RPMI7951 (cell line): Measurements from ENCODE around the gene SLC6A19. TPM values are rescaled to one million over a fixed set of nuclear protein-coding genes. Genes with fewer than 3 reads are reported as not detected.

Source experiments
- DNase-seq: peaks from one replicate; pipeline ENCODE4 v3.0.0-alpha.2; 2012; ENCODE audit warnings: low read depth
- total RNA-seq: library from RNA; depleted of rRNA; stranded (reverse); fragments of >200 nt; shearing (Covaris generic); gene quantifications from 2 replicates; pipeline ENCODE4 v1.2.3, GENCODE V29; 2014

Gene SLC6A19
- total RNA-seq, 1 experiment from 2014 or later = not detected

DNA sequence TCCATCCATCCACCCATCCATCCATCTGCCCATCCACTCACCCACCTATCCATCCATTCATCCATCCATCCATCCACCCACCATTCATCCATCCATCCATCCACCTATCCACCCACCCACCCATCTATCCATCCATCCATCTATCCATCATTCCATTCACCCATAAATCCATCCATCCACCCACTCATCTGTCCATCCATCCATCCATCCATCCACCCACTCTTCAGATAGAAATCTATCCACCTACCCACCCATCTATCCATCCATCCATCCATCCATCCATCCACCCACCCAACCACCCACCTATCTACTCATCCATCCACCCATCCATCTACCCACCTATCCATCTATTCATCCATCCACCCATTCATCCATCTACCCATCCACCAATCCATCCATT is 35.0 kb upstream of the SLC6A19 start:
- no peak for DNase-seq

- peak; percentile 45 for DNase-seq
Observed at GRCh38 chr5:1167361-1167727, 34.1 kb upstream of the SLC6A19 start.

GRCh38 chr5:1167728-1168709 is 33.4 kb upstream of the SLC6A19 start:
- DNase-seq = peak; percentile 76

DNA sequence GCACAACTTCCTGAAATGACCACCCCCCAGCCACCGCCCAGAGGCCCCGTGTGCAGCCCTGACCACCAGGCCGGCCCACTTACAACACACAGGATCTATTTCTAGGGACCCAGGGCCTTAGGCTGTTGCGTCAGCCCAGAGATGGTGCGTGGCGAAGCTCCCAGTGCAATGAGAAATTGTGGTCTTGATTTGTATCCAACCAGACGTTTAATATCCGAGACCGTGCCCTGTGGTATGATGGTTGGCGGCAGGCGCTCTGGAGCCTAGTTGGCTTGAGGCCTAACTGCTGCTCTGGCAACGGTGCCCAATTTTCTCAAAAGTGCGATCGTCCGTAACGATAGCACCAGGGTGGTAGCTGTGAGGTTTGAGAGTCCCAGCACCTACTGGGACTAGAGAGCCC is 32.6 kb upstream of the SLC6A19 start:
- DNase-seq = peak; percentile 86

GRCh38 chr5:1169211-1170115 is 31.9 kb upstream of the SLC6A19 start:
- DNase-seq = no peak

DNA sequence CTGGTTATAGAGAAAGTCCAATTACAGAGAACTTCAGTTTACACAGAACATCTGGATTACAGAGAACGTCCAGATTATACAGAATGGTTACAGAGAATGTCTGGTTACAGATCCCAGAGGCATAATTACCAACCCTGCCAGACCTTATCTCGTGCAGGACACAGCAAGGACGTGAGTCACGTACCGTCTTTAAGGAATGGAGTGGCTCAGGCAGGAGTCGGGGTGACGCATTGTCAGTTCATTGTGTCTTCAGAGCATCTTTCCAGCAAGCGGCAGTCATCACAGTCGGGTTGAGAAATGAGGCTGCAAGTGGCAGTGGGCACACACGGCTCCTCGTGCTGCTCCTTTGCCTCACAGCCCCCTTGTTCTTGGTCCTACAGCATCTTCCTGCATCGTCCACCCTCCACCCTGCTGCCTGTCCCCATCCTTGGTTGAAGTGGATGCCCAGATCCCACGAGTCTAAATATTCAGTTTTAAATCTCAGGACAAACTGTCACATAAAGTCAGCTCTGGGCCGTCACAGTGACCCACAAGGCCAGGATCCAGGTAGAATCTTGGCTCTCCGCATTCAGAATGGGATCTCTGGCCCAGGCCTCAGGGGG is 30.0 kb upstream of the SLC6A19 start:
- DNase-seq = peak; percentile 92

GRCh38 chr5:1172007-1172581 is 29.3 kb upstream of the SLC6A19 start:
- DNase-seq = no peak

DNA sequence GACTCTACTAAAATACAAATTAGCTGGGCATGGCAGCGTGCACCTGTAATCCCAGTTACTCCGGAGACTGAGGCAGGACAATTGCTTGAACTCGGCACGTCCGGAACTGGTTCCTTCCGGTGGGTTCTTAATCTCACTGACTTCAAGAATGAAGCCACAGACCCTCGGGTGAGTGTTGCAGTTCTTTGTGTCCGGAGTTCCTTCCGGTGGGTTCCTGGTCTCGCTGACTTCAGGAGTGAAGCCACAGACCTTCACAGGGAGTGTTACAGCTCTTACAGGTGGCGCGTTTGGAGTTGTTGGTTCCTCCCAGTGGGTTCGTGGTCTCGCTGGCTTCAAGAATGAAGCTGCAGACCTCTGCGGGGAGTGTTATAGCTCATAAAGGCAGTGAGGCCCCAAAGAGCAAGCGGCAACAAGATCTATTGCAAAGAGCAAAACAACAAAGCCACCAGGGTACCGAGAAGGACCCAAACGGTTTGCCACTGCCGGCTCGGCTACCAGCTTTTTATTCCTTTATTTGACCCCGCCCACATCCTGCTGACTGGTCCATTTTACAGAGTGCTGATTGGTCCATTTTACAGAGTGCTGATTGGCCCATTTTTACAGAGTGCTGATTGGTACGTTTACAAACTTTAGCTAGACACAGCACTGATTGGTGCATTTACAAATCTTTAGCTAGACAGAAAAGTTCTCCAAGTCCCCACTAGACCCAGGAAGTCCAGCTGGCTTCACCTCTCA is 28.6 kb upstream of the SLC6A19 start:
- no peak for DNase-seq

DNA sequence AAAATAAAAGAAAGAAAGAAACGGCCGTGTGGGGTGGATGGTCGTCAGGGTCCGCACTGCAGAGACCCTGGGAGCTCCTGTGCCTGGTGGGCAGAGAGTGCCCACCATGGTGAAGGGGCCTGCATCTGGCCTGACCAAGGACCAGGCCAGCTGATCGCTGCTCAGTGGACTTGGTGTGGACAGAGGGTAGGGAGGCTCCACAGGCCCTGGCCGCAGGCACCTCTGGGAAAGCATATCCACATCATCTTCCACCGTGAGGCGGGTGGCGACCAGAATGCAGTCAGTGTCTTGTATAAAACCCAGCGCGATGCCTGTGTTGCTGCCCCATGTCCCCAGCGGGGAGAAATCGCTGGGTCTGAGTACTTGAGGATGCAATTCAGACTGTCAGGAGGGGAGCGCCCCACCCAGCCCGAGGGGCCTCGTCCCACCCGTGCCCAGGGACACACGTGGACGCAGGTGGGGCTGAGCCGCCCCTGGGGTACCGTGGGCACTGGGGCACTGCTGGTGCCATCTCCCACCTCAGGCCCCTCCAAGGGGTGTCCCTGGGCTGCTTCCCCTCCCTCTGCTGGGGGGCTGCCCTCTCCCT is 27.8 kb upstream of the SLC6A19 start:
- no peak for DNase-seq

DNA sequence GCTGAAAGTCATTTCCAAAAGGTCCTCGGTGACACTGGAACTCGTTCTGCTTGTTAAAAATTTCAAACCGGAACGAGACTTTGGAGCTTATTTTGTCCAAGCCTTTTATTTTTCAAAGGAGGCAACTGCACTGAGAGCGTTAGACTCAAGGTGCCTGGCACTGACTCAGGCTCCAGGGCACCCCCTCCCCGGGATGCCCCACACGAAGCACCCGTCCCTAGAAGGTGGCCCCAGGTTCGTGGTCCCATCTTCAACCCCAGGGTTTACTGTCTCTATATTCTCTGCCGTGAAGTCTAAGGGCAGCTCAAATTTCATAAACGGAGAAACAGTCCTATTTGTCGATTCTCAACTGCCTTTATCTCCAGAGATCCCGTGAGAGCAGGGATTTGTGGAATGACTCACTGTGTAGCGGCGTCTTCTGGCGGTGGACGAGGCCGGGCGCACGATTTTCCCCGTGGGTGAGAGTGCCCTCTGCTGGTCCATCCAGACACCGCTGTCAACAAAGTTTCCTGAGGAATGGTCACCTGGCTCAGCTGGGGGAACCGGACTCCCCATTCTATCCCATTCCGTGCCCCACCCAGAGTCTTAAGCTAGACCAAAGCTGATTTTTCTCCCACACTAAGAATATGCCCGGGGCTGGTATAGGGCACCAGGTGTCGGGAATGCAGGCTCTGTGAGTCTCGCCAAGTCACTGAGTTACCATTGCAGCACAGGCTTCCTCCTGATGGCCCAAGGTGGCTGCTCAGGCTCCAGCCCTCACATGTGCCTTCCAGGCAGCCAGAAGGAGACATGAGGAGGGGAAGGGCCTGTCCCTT is 27.1 kb upstream of the SLC6A19 start:
- DNase-seq = peak; percentile 89

DNA sequence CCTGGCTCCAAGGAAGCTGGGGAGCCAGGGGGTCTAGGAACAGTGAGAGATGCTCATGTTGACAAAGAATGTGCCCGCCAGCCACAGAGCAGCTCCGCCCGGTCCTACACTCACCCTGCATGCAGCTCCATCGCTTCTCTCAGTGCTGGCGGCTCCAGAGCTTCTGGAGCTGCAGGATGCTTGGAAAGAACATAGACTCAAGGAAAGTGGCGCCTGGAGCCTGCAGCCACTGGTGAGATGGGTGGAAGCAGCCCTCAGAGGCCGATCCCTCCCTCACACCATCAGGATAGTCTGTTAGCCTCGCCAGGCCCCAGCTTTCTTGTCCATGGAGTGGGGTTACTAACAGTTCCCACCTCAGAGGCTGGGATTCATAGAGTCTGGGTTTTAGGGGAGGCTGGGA is 26.4 kb upstream of the SLC6A19 start:
- DNase-seq = no peak

DNA sequence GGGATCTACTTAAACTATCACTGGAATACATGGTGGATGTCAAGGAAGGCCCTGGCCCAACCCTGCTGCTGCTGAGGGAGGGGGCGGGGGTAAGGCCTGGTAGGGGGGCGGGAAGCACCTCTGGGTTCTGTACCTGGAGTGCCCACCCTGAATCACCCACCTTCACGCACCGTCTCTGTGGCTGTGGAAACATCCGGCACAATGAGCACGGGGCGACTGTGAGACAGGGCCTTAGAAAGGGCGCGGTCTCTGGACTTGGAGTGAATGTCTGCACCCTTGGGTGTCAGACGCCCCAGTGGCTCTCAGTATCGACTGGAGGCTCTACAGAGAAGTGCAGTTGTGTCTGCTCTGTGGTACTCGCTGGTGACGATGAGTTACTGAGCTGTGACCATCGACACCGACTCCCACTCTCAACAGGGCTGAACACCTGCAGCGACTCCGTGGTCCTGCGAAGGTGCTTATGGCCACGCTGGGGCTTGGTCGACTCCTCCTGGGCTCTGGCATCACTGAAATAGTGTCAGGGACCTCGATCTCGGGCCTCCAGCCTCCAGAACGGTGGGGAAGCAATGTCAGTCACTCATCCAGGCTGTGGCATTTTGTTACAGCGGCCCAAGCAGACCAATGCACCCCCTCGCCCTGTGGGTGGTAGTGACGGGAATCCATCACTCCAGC is 25.5 kb upstream of the SLC6A19 start:
- DNase-seq = no peak

DNA sequence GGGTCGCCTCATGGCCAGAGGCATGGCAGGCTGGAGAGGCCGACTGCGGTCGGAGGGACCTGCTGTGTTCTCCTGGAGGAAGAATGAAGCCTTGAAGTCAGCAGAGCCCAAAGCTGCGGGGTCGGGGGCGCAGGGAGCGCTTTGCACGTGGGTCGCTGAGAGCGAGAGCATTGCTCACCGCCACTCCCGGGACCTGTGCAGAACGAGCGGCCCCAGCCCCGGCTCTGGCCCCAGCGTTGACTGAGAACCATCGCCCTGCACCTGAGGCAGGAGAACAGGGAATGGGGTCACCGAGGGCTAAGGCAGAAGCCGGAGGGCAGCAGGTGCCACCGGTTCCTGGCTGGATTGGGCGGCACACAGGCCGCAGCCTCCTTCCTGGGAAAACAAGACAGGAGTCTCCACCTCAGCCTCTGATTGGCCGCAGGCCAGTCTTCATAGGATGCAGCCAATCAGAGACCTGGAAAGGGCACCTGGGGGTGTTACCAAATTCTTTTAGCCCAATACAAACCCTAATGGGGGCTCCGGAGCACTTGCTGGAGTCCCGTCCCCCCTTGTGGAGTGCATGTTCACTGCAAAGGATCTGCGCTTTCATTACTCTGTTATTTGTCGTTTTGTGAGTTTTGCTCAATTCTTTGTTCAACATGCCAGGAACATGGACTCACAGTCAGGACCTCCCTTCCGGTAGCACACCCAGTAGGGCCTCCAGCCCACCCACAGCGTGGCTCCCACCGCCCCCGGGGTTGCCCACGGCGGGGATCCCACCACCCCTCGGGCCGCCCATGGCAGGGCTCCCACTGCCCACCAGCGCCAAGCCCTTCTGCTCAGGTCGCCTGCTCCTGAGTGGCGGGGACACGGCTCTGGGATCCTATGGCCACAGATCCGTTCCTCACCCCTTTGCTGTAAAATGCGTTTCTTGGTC is 24.7 kb upstream of the SLC6A19 start:
- no peak for DNase-seq

DNA sequence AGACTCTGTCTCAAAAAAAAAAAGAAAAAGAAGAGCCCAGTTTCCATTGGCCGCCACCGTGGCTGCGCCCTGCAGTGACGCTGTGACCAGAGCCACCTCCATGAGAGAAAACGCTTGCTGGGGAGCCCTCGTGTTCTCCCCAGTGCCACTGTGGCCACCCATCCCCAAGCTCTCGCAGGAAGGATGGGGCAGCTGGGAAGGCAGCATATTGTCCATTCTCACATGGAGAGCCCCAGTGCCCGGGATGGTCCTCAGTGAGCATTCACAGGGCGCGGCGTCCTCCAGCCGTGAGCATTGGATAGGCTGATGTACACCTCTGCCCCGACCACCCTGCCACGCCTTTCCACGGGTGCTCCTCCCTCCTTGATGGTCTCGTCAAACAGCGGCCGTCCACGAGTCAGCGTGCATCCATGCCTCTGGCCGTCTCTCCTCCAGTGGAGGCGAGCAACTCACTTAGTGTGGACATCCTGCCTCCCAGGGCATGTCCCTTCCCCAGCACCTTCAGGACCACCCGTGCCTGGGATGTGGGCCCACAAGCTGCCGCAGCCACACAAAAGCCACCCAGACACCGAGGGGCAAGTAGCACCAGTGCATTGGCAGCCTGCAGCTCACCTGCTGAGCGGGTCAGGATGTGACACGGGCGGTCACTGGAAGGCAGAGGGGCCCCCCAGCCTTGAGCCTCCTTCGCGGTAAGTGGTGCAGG is 23.4 kb upstream of the SLC6A19 start:
- no peak for DNase-seq

DNA sequence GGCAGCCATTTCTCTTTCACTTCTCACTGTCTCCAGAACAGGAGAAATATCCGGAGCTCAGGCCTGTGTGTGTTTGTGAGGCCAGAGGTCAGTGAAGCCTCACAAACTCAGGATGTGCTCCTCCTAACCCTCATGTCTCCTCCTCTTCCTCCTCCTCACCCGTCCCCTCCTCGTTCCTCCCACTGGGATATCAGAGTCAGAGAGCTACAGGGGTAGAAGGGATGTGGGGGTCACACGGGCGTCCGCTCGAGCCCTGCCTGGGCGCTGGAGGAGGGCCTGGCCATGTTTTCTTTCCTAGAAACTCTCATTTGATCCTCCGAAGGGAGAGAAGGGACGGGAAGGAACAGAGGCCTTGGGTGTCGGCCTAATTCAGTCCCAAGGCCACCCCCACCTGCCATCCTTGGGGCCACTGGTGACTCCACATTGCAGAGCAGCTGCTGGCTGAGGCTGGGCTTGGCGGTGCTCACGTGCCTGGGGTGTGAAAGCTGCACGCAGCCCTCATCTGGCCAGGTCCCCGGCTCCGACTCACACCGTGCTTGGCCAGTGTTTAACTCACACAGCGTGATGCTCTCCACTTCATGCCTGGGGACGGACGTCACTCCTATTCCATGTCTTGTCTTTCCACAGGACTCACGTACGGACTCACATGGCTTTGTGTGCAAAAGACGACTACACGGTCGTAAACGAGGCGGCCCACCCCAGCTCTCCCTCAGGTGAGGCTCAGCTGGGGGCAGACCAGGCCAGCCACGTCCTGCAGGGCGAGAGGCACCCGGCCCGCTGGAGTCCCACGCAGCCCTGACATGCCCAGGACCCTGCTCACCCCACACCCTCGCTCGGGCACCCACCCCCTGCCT is 22.6 kb upstream of the SLC6A19 start:
- DNase-seq = no peak

DNA sequence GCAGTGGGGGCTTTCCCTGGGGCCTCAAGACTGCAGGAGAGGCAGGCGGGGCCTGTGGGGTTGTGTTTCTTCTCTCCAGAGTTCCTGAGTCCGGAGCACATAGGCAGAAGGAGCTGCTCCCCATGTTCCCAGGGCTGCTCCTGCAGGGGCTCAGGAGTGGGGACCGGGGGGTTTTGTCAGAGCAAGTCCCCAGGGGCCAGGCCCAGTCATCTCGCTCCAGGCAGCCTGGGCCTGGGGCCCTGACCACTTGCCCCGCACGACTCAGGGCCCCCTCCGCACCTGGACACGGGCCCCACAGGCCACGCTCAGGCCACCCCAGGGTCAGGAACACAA is 22.0 kb upstream of the SLC6A19 start:
- DNase-seq = no peak

DNA sequence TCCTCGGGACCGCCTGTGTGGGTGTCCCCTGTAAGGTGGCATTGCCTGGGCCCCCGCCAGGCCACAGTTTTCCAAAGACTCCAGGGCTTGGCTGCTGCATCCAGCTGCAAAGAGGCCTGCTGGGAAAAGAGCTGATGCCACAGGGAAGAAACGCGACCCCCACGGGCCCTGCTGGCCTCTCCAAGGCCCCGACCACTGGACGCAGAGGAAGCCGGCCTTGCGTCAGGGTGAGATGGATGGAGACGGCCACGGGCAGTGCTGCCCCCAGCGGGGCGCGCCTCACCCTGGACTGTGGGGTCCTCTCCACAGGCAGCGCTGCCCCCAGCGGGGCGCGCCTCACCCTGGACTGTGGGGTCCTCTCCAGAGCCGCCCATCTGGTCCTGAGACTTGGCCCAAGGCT is 21.3 kb upstream of the SLC6A19 start:
- DNase-seq = no peak
